SK-N-SH (cell line): ENCODE measurements around the gene FBXO21.
"Not testable (repeated sequence)": the region's sequence is repeated elsewhere in the genome, so short reads cannot be mapped to it uniquely, and the experiment has no call there.

ENCODE experiments used
- CHD2 ChIP-seq: fragments of 150-350 bp; IDR thresholded peaks from 2 replicates; pipeline ENCODE4 v1.6.1; 2018; ENCODE audit warnings: low read length; ENCODE audit not compliant: partially characterized antibody
- CTCF ChIP-seq: fragments of 200-600 bp; sonication (generic); IDR thresholded peaks from 2 replicates; pipeline ENCODE4 v1.6.1; 2017; ENCODE audit warnings: antibody characterized with exemption, mild to moderate bottlenecking, moderate library complexity
- EP300 ChIP-seq, 2 experiments: IDR thresholded peaks; 2 replicates each; pipeline versions ENCODE4 v1.4.0 to v1.6.1; 2012; ENCODE audit warnings: borderline replicate concordance in 1 of 2, low read depth in 1 of 2, low read length in 1 of 2
- EZH2phosphoT487 ChIP-seq: fragments of 200-600 bp; sonication (generic); IDR thresholded peaks from 2 replicates; pipeline ENCODE4 v1.6.1; 2017; ENCODE audit warnings: low read depth, mixed run types, mild to moderate bottlenecking, antibody characterized with exemption, moderate library complexity, borderline replicate concordance
- FOXM1 ChIP-seq: IDR thresholded peaks from 2 replicates; pipeline ENCODE4 v1.4.0; 2012; ENCODE audit warnings: low read depth, mild to moderate bottlenecking
- GATA2 ChIP-seq: sonication (generic); formaldehyde crosslinking; IDR thresholded peaks from 2 replicates; pipeline ENCODE4 v1.5.0; 2020; ENCODE audit warnings: mild to moderate bottlenecking, missing genetic modification reagents
- MEF2A ChIP-seq: IDR thresholded peaks from 2 replicates; pipeline ENCODE4 v1.4.0; 2012; ENCODE audit warnings: low read depth, borderline replicate concordance
- POLR2AphosphoS5 ChIP-seq: IDR thresholded peaks from 2 replicates; pipeline ENCODE4 v1.6.1; 2012; ENCODE audit warnings: low read depth, low read length
- RCOR1 ChIP-seq: fragments of 150-350 bp; IDR thresholded peaks from 2 replicates; pipeline ENCODE4 v1.6.1; 2017; ENCODE audit warnings: antibody characterized with exemption, low read length
- RFX5 ChIP-seq: IDR thresholded peaks from 2 replicates; pipeline ENCODE4 v1.6.1; 2012; ENCODE audit warnings: mild to moderate bottlenecking, improper control_type of control experiment, low read length
- SIN3A ChIP-seq: IDR thresholded peaks from 2 replicates; pipeline ENCODE4 v1.6.1; 2012; ENCODE audit warnings: low read depth, mild to moderate bottlenecking, low read length, moderate library complexity, borderline replicate concordance
- TEAD4 ChIP-seq: IDR thresholded peaks from 2 replicates; pipeline ENCODE4 v1.4.0; 2012; ENCODE audit warnings: mild to moderate bottlenecking, borderline replicate concordance; ENCODE audit not compliant: insufficient read depth
- USF1 ChIP-seq: IDR thresholded peaks from 2 replicates; pipeline ENCODE4 v1.4.0; 2012; ENCODE audit warnings: low read depth, borderline replicate concordance
- TF ChIP-seq, protein P1 (sequence below): IDR thresholded peaks from 2 replicates; pipeline ENCODE4; 2012

- TF ChIP-seq CTCF; MEF2A; GATA2 (CRISPR knock-in tag); RFX5; USF1; FOXM1; POLR2AphosphoS5; SIN3A; TEAD4; RCOR1; EZH2phosphoT487; EP300 (IDR thresholded peaks at IDR 0.05; ENCODE audit: borderline replicate concordance in 1 of 2, low read depth in 1 of 2, low read length in 1 of 2); CHD2: not testable (repeated sequence)
- TF ChIP-seq, protein P1, sequence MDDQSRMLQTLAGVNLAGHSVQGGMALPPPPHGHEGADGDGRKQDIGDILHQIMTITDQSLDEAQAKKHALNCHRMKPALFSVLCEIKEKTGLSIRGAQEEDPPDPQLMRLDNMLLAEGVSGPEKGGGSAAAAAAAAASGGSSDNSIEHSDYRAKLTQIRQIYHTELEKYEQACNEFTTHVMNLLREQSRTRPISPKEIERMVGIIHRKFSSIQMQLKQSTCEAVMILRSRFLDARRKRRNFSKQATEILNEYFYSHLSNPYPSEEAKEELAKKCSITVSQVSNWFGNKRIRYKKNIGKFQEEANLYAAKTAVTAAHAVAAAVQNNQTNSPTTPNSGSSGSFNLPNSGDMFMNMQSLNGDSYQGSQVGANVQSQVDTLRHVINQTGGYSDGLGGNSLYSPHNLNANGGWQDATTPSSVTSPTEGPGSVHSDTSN, result not testable (repeated sequence)
Observed at GRCh38 chr12:117095191-117095590, 95.1 kb downstream of the FBXO21 start.
